Loucy (cell line): ENCODE data around the gene EFCAB9.
A peak's percentile ranks its signal among the peaks of the same experiment; 100 is the strongest.
"Not testable (repeated sequence)": the region's sequence is repeated elsewhere in the genome, so short reads cannot be mapped to it uniquely, and the experiment has no call there.

Experiments used
- H2AFZ ChIP-seq: fragments of 200-600 bp; sonication (generic); 2 replicates; pipeline ENCODE4 v1.6.0; 2016; ENCODE audit warnings: antibody characterized with exemption, mild to moderate bottlenecking, low read length, moderate library complexity
- H3F3A ChIP-seq: fragments of 200-600 bp; 2 replicates; pipeline ENCODE4 v1.6.0; 2016; ENCODE audit warnings: antibody characterized with exemption, low read depth, mild to moderate bottlenecking
- H3K27me3 ChIP-seq: fragments of 200-600 bp; sonication (generic); 2 replicates; pipeline ENCODE4 v1.6.1; 2014; ENCODE audit warnings: low read length, mild to moderate bottlenecking; ENCODE audit not compliant: insufficient read depth, poor library complexity, severe bottlenecking
- H3K36me3 ChIP-seq: fragments of 200-600 bp; sonication (generic); 2 replicates; pipeline ENCODE4 v1.6.1; 2016; ENCODE audit warnings: low read length; ENCODE audit not compliant: insufficient read depth
- H3K4me1 ChIP-seq: fragments of 200-600 bp; sonication (generic); 2 replicates; pipeline ENCODE4 v1.5.1; 2014; ENCODE audit warnings: low read length, mild to moderate bottlenecking; ENCODE audit not compliant: insufficient read depth, poor library complexity, severe bottlenecking
- H3K4me2 ChIP-seq: fragments of 200-600 bp; sonication (generic); 2 replicates; pipeline ENCODE4 v1.6.0; 2014; ENCODE audit warnings: antibody characterized with exemption, low read length, low read depth, mild to moderate bottlenecking; ENCODE audit not compliant: poor library complexity, severe bottlenecking
- H3K4me3 ChIP-seq: fragments of 200-600 bp; sonication (generic); 2 replicates; pipeline ENCODE4 v1.5.1; 2014; ENCODE audit warnings: low read length, mild to moderate bottlenecking, mixed read lengths; ENCODE audit not compliant: poor library complexity, severe bottlenecking
- H3K79me2 ChIP-seq: fragments of 200-600 bp; sonication (generic); 2 replicates; pipeline ENCODE4 v1.6.1; 2014; ENCODE audit warnings: low read length; ENCODE audit not compliant: insufficient read depth
- H3K9ac ChIP-seq: fragments of 200-600 bp; sonication (generic); 2 replicates; pipeline ENCODE4 v1.6.0; 2014; ENCODE audit warnings: mild to moderate bottlenecking, low read depth, low read length, moderate library complexity; ENCODE audit not compliant: poor library complexity, severe bottlenecking
- H3K9me2 ChIP-seq: fragments of 200-600 bp; sonication (generic); replicated peaks from 2 replicates; pipeline ENCODE4 v1.6.1; 2016; ENCODE audit warnings: low read depth, low read length, mixed read lengths
- H3K9me3 ChIP-seq: fragments of 200-600 bp; sonication (generic); 2 replicates; pipeline ENCODE4 v1.6.1; 2014; ENCODE audit warnings: mild to moderate bottlenecking, antibody characterized with exemption, low read length, low read depth; ENCODE audit not compliant: insufficient read depth
- H4K20me1 ChIP-seq: fragments of 200-600 bp; sonication (generic); 2 replicates; pipeline ENCODE4 v1.6.0; 2014; ENCODE audit warnings: antibody characterized with exemption, low read length, mild to moderate bottlenecking; ENCODE audit not compliant: insufficient read depth, poor library complexity, severe bottlenecking
- CTCF ChIP-seq: fragments of 200-600 bp; sonication (generic); conservative IDR thresholded peaks from 2 replicates; pipeline ENCODE4 v1.5.1; 2014; ENCODE audit warnings: mild to moderate bottlenecking, antibody characterized with exemption, low read length
- EZH2phosphoT487 ChIP-seq: fragments of 200-600 bp; IDR thresholded peaks from 2 replicates; pipeline ENCODE4 v1.6.1; 2018; ENCODE audit warnings: antibody characterized with exemption, mild to moderate bottlenecking, moderate library complexity, borderline replicate concordance

The EFCAB9 gene

GRCh38 chr5:172188893-172189692 is 4.9 kb upstream of the EFCAB9 start:
- TF ChIP-seq CTCF (no peak), EZH2phosphoT487 (no peak)
- H3K36me3 ChIP-seq: no peaks in the 10 kb centered on the region
- no peaks in the 10 kb centered on the region for H3K9me2 ChIP-seq
- H3K9me3 ChIP-seq: no peaks in the 10 kb centered on the region
- no peaks in the 10 kb centered on the region for H3K27me3 ChIP-seq
- H3K4me3 ChIP-seq: peak overlapping the region; percentile 99
- H3K4me1 ChIP-seq: peaks cover 9% of the 10 kb centered on the region
- peak overlapping the region; percentile 46 for H3K4me2 ChIP-seq
- no peaks in the 10 kb centered on the region for H3F3A ChIP-seq
- peaks cover 22% of the 10 kb centered on the region for H4K20me1 ChIP-seq
- H3K9ac ChIP-seq: peak overlapping the region; percentile 62
- 0 out of 2 replicates have a peak overlapping the region, but pooled peaks have one; percentile 43 for H2AFZ ChIP-seq
- H3K79me2 ChIP-seq: peaks cover 38% of the 10 kb centered on the region

GRCh38 chr5:172189693-172190296 is 4.2 kb upstream of the EFCAB9 start:
- no peak overlapping the region for H3K9ac ChIP-seq
- H3K4me1 ChIP-seq: peaks cover 2% of the 10 kb centered on the region
- no peaks in the 10 kb centered on the region for H3F3A ChIP-seq
- H3K27me3 ChIP-seq: no peaks in the 10 kb centered on the region
- peaks cover 31% of the 10 kb centered on the region for H3K79me2 ChIP-seq
- H2AFZ ChIP-seq: no peak overlapping the region
- no peaks in the 10 kb centered on the region for H3K9me3 ChIP-seq
- H3K4me3 ChIP-seq: no peak overlapping the region
- no peak for TF ChIP-seq CTCF
- no peak for TF ChIP-seq EZH2phosphoT487
- H4K20me1 ChIP-seq: peaks cover 18% of the 10 kb centered on the region
- no peaks in the 10 kb centered on the region for H3K9me2 ChIP-seq
- H3K4me2 ChIP-seq: no peak overlapping the region
- no peaks in the 10 kb centered on the region for H3K36me3 ChIP-seq

GRCh38 chr5:172194985-172195774 is 1.2 kb downstream of the EFCAB9 start:
- Histone ChIP-seq H3K9me3 (no peaks in the 10 kb centered on the region), H2AFZ (no peak overlapping the region), H3K9ac (no peak overlapping the region), H3K4me1 (no peaks in the 10 kb centered on the region), H3K27me3 (no peaks in the 10 kb centered on the region), H3K4me3 (no peak overlapping the region), H3K79me2 (no peaks in the 10 kb centered on the region), H3F3A (no peaks in the 10 kb centered on the region), H3K9me2 (no peaks in the 10 kb centered on the region), H3K36me3 (no peaks in the 10 kb centered on the region), H4K20me1 (no peaks in the 10 kb centered on the region), H3K4me2 (no peak overlapping the region)
- no peak for TF ChIP-seq CTCF
- TF ChIP-seq EZH2phosphoT487: no peak

- H3K79me2 ChIP-seq, H4K20me1 ChIP-seq, H3K4me1 ChIP-seq, H3K36me3 ChIP-seq, H3K27me3 ChIP-seq, H3F3A ChIP-seq, H3K4me3 ChIP-seq, H3K9ac ChIP-seq, H2AFZ ChIP-seq, H3K9me2 ChIP-seq, H3K9me3 ChIP-seq, H3K4me2 ChIP-seq: not testable (repeated sequence)
Observed at GRCh38 chr5:172197775-172198174, 3.8 kb downstream of the EFCAB9 start.
